Pancreas (tissue), 10 donors: Measurements from ENCODE around the gene GPSM1. TPM values are rescaled to one million over a fixed set of nuclear protein-coding genes. Genes with fewer than 3 reads are reported as not detected.

ENCODE experiments used
- ATAC-seq, 4 donors: fragments of 200-7000 bp; cut with Tn5 transposase; one replicate each; pipeline versions ENCODE4 v1.8.0 to v1.9.1; 2020; ENCODE audit warnings: mild to moderate bottlenecking in 4 of 4, moderate library complexity in 4 of 4
- DNase-seq, 6 donors: peaks; one replicate each; pipeline ENCODE4 v3.0.0-alpha.2; 2020
- FAIRE-seq: peaks from 2 replicates; lab custom pipeline; 2012; peaks lifted over from hg19 to GRCh38; lab: Jason Lieb, UNC
- H3K27ac ChIP-seq, 4 donors: fragments of 200-600 bp; sonication (generic); 1 replicate in 3 of 4; 2 replicates in 1 of 4; pipeline versions ENCODE4 v1.5.0 to v1.8.0; 2020
- H3K27me3 ChIP-seq, 4 donors: fragments of 200-600 bp; one replicate each; pipeline ENCODE4 v1.8.0; 2021
- H3K36me3 ChIP-seq, 3 donors: fragments of 200-600 bp; sonication (generic) in 1 of 3; one replicate each; pipeline versions ENCODE4 v1.5.0 to v1.8.0; 2020 to 2021
- H3K4me1 ChIP-seq, 3 donors: fragments of 200-600 bp; one replicate each; pipeline ENCODE4 v1.8.0; 2021
- H3K4me3 ChIP-seq, 4 donors: fragments of 200-600 bp; sonication (generic) in 2 of 4; one replicate each; pipeline versions ENCODE4 v1.5.0 to v1.8.0; 2020 to 2021
- H3K9me3 ChIP-seq, 4 donors: fragments of 200-600 bp; one replicate each; pipeline ENCODE4 v1.8.0; 2021
- WGBS, 2 donors: extraction: QIAGEN DNeasy Blood & Tissue Kit; methylation state at CpG; one replicate each; pipeline ENCODE4 v1.1.7; 2013; 5-methylcytosine and 5-hydroxymethylcytosine counted together
- intact Hi-C, 3 donors: fragments of 100-400 bp; cut with DNase I; formaldehyde crosslinking; loops; one replicate each; pipeline versions ENCODE4 v1.11.1 to v1.14.2; 2022
- polyA plus RNA-seq, 2 donors: library from polyadenylated mRNA; stranded (reverse); fragments of 200-250 nt; gene quantifications; one replicate each; pipeline ENCODE4 v1.2.3, GENCODE V29; 2013
- total RNA-seq, 6 donors: library from RNA; stranded (reverse); fragmentation: NEBNext Ultra II Directional in 4 of 6; extraction: Animal tissue kit (Norgen Biotek cat#: 25700) in 4 of 6; gene quantifications; one replicate each; pipeline versions ENCODE4 v1.2.1 to v1.2.4, GENCODE V29; 2021 to 2023
- TF ChIP-seq, protein P1 (sequence below), 4 donors: fragments of 200-600 bp; sonication (generic) in 3 of 4; IDR thresholded peaks; one replicate each; pipeline versions ENCODE4 v1.5.0 to v1.8.0; 2021; ENCODE audit warnings: antibody characterized with exemption in 4 of 4
- donor health status: healthy with polysubstance abuse.
- donor health status: DM: no; HTN: no; CAD: no; lungs with moderate emphysema.
- donor health status: DM: no; HTN: no; CAD: no.
- donor health status: control.
- donor health status: control.
- donor health status: Bipolar disorder and iron deficiency.
- donor health status: DM: yes; HTN: yes; CAD: no.
- donor health status: DM: no; HTN: no; CAD: no.
- donor health status: DM: no; HTN: no; CAD: no.
- donor health status: DM: yes; HTN: yes; CAD: no.

Gene GPSM1
- total and polyA plus RNA-seq, 8 donors, result 6.8 to 54.4 (median 12.6) TPM

DNA sequence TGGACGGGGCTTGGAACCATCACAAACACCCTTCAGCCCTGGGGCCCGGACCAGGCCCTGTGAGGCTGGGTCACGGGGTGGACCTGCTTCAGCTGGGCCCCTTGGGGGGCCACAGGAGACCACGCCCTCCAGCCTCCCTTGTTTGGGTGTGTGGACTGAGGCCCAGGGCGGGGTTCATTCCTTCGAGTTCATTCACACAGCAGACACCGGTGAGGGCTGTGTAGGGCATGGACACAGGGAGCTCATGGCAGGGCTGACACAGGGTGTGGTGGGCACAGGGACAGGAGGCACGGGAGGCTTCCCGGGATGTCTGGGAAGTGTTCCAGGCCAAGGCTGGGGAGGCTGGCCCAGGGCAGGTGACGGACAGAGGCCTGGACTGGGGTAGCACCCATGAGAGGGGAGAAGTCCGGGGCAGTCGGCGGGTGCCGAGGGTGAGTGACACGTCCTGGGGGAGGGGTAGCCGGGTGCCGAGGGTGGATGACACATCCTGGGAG is 27.3 kb downstream of the GPSM1 start:
- WGBS, 2 donors, result 49 to 58% methylated on average over 17 of the region's 17 CpGs
- Histone ChIP-seq H3K4me1 (no peaks in the 10 kb centered on the region), H3K9me3 (no peaks in the 10 kb centered on the region), H3K27me3 (no peaks in the 10 kb centered on the region), H3K36me3 (no peaks in the 10 kb centered on the region), H3K4me3 (no peak overlapping the region), H3K27ac (no peak overlapping the region)
- intact Hi-C loops, result no loop called here
- peak; percentile 9 to 25 (median 14) for ATAC-seq
- no peak for FAIRE-seq
- TF ChIP-seq, protein P1, sequence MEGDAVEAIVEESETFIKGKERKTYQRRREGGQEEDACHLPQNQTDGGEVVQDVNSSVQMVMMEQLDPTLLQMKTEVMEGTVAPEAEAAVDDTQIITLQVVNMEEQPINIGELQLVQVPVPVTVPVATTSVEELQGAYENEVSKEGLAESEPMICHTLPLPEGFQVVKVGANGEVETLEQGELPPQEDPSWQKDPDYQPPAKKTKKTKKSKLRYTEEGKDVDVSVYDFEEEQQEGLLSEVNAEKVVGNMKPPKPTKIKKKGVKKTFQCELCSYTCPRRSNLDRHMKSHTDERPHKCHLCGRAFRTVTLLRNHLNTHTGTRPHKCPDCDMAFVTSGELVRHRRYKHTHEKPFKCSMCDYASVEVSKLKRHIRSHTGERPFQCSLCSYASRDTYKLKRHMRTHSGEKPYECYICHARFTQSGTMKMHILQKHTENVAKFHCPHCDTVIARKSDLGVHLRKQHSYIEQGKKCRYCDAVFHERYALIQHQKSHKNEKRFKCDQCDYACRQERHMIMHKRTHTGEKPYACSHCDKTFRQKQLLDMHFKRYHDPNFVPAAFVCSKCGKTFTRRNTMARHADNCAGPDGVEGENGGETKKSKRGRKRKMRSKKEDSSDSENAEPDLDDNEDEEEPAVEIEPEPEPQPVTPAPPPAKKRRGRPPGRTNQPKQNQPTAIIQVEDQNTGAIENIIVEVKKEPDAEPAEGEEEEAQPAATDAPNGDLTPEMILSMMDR (IDR thresholded peaks at IDR 0.05), result no peak
- no peak for DNase-seq

DNA sequence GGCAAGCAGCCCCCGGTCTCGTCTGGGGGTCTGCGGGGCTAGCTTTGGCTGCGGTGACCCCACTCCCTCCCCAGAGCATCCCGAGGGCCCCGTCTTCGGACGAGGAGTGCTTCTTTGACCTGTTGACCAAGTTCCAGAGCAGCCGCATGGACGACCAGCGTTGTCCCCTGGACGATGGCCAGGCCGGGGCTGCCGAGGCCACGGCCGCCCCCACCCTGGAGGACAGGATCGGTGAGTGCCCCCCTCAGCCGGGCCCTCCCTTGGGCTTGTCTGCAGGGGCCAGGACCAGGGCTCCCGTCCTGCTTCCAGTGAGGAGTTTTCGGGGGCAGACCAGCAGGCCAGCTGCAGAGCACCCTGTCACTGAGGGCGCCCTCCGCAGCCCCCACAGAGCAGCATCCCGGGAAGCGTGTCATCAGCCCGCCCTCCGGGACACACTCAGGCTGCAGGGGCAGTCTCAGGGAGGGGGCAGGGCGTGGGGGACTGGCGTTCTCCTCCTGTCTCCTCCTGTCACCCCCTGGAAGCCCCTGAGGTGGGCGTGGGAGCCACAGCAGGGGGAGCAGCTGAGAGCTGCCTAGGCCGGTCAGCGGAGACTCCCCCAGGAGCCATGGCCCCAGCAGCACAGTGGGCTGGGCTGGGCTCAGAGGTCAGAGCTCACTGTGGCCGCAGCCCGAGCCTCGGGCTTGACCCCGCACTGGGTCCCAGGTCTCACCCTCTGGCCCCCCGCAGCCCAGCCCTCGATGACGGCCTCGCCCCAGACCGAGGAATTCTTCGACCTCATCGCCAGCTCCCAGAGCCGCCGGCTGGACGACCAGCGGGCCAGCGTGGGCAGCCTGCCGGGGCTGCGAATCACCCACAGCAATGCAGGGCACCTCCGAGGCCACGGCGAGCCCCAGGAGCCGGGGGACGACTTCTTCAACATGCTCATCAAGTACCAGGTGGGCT is 28.5 kb downstream of the GPSM1 start:
- Histone ChIP-seq H3K27me3 (no peaks in the 10 kb centered on the region), H3K4me3 (no peak overlapping the region), H3K27ac (no peak overlapping the region), H3K4me1 (no peaks in the 10 kb centered on the region), H3K9me3 (no peaks in the 10 kb centered on the region), H3K36me3 (no peaks in the 10 kb centered on the region)
- WGBS, 2 donors, result 85 to 89% methylated on average over 44 to 54 of the region's 54 CpGs
- no peak for FAIRE-seq
- no peak for ATAC-seq
- TF ChIP-seq, protein P1 (IDR thresholded peaks at IDR 0.05), result no peak
- intact Hi-C loops, result no loop called here
- no peak for DNase-seq

DNA sequence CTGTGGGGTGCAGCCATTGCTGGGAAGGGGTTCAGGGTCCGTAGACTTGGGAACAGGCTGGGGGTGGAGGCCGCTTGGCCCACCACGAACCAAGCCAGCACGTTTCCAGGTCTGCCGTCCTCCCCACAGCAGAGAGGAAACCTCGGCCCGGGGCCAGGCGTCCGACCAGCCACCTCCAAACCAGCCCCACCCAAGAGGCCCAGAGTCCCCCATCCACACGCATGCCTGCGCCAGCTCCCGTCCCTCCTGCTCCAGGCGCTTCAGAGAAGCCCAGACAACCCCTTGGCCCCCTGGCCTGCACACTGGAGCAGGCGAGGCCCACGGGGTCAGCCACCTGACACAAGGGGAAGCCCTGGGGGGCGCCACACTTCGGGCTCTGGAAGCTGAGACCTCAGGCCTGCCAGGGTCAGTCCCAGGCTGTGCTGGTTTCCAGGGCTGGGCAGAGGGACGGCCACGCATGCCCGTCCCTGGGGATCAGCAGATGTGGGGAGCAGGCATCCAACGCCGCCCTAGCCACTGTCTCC is 29.9 kb downstream of the GPSM1 start:
- Histone ChIP-seq H3K9me3 (no peaks in the 10 kb centered on the region), H3K4me3 (no peak overlapping the region), H3K4me1 (no peaks in the 10 kb centered on the region), H3K27me3 (no peaks in the 10 kb centered on the region), H3K36me3 (no peaks in the 10 kb centered on the region), H3K27ac (no peak overlapping the region)
- ATAC-seq, result no peak
- DNase-seq, result no peak
- WGBS, 2 donors, result 87 to 94% methylated on average over 22 of the region's 22 CpGs
- TF ChIP-seq, protein P1 (IDR thresholded peaks at IDR 0.05), result no peak
- intact Hi-C loops, result no loop called here
- no peak for FAIRE-seq

DNA sequence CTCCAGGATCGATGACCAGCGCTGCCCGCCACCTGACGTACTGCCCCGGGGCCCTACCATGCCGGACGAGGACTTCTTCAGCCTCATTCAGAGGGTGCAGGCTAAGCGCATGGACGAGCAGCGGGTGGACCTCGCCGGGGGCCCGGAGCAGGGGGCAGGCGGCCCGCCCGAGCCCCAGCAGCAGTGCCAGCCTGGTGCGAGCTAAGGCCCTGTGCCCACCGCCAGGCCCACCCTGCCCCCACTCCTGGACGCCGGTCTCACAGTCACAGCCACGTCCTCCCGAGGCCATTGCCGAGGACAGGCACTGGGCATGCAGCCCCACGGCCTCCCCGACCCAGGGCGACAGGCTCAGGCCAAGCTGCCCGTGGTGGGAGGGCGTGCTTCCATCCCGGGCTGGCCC is 30.7 kb downstream of the GPSM1 start:
- 92 to 95% methylated on average over 28 to 29 of the region's 29 CpGs for WGBS, 2 donors
- no peak for ATAC-seq
- H3K4me1 ChIP-seq, result peaks cover 0 to 6% (median 5%) of the 10 kb centered on the region in 3 donors
- no peak for FAIRE-seq
- TF ChIP-seq, protein P1 (IDR thresholded peaks at IDR 0.05), result no peak
- no peak overlapping the region for H3K27ac ChIP-seq
- no peak overlapping the region for H3K4me3 ChIP-seq
- no peaks in the 10 kb centered on the region for H3K27me3 ChIP-seq
- no peaks in the 10 kb centered on the region for H3K36me3 ChIP-seq
- no peak for DNase-seq
- intact Hi-C loops, result no loop called here
- H3K9me3 ChIP-seq, result no peaks in the 10 kb centered on the region
